Body of pancreas (tissue), 4 donors: ENCODE data around the gene MBTPS1. TPM values are rescaled to one million over a fixed set of nuclear protein-coding genes. Genes with fewer than 3 reads are reported as not detected.

Experiments
- ATAC-seq: fragments of 150-250 bp; one replicate; pipeline ENCODE4 v1.9.1; 2016
- DNase-seq, 4 donors: peaks; one replicate each; pipeline ENCODE4 v3.0.0-alpha.2; 2019
- H3K27ac ChIP-seq, 4 donors: fragments of 200-600 bp; sonication (generic); 1 replicate in 3 of 4; 2 replicates in 1 of 4; pipeline versions ENCODE4 v1.5.1 to v1.6.1; 2016 to 2019; ENCODE audit warnings: mild to moderate bottlenecking in 1 of 4, mixed read lengths in 1 of 4, moderate library complexity in 1 of 4
- H3K27me3 ChIP-seq, 2 donors: fragments of 200-600 bp; sonication (generic); one replicate each; pipeline ENCODE4 v1.6.0; 2016; ENCODE audit warnings: mild to moderate bottlenecking in 1 of 2
- H3K36me3 ChIP-seq, 2 donors: fragments of 200-600 bp; sonication (generic); replicated peaks in 1 of 2; 2 replicates each; pipeline ENCODE4 v1.5.1; 2016; ENCODE audit warnings: low read depth in 2 of 2; ENCODE audit not compliant: insufficient read depth in 1 of 2
- H3K4me1 ChIP-seq: fragments of 200-600 bp; sonication (generic); one replicate; pipeline ENCODE4 v1.6.0; 2016
- H3K4me3 ChIP-seq, 2 donors: fragments of 200-600 bp; sonication (generic); 1 replicate in 1 of 2; 2 replicates in 1 of 2; pipeline ENCODE4 v1.5.1; 2016 to 2019
- H3K9me3 ChIP-seq, 3 donors: fragments of 200-600 bp; sonication (generic); 1 replicate in 2 of 3; 2 replicates in 1 of 3; pipeline ENCODE4 v1.5.1; 2016
- CTCF ChIP-seq, 7 experiments: fragments of 450-650 bp in 4 of 7; fragments of 200-600 bp in 3 of 7; sonication (generic) in 3 of 7; IDR thresholded peaks; one replicate each; pipeline ENCODE4 v1.5.1; 2016 to 2019; ENCODE audit warnings: antibody characterized with exemption in 7 of 7
- POLR2A ChIP-seq, 3 donors: fragments of 450-650 bp; IDR thresholded peaks; one replicate each; pipeline ENCODE4 v1.6.1; 2016; ENCODE audit warnings: antibody characterized with exemption in 3 of 3, mild to moderate bottlenecking in 2 of 3
- WGBS, 2 donors: methylation state at CpG; one replicate each; pipeline ENCODE4 v1.1.5; 2017; 5-methylcytosine and 5-hydroxymethylcytosine counted together
- intact Hi-C: fragments of 100-400 bp; cut with DNase I; formaldehyde crosslinking; loops from one replicate; pipeline ENCODE4 v1.15.1; 2023
- total RNA-seq, 2 donors: library from RNA; depleted of rRNA; stranded (reverse); fragments of >200 nt; gene quantifications; one replicate each; pipeline ENCODE4 v1.1.0, GENCODE V29; 2016

The MBTPS1 gene
- total RNA-seq, 2 donors from 2014 or later: 58.9 to 75.5 TPM

GRCh38 chr16:84034516-84034915 lies 82.2 kb downstream of the MBTPS1 start:
- H3K4me1 ChIP-seq: no peaks in the 10 kb centered on the region
- H3K27me3 ChIP-seq: no peaks in the 10 kb centered on the region
- no peak for TF ChIP-seq CTCF (IDR thresholded peaks at IDR 0.05)
- no peak for TF ChIP-seq POLR2A (IDR thresholded peaks at IDR 0.05)
- intact Hi-C loops: no loop called here
- no peak overlapping the region for H3K4me3 ChIP-seq
- ATAC-seq (no peak), DNase-seq (no peak)
- no peak overlapping the region for H3K27ac ChIP-seq
- WGBS, 2 donors: 80 to 95% methylated on average over 12 of the region's 12 CpGs
- no peaks in the 10 kb centered on the region for H3K36me3 ChIP-seq
- no peaks in the 10 kb centered on the region for H3K9me3 ChIP-seq

DNA sequence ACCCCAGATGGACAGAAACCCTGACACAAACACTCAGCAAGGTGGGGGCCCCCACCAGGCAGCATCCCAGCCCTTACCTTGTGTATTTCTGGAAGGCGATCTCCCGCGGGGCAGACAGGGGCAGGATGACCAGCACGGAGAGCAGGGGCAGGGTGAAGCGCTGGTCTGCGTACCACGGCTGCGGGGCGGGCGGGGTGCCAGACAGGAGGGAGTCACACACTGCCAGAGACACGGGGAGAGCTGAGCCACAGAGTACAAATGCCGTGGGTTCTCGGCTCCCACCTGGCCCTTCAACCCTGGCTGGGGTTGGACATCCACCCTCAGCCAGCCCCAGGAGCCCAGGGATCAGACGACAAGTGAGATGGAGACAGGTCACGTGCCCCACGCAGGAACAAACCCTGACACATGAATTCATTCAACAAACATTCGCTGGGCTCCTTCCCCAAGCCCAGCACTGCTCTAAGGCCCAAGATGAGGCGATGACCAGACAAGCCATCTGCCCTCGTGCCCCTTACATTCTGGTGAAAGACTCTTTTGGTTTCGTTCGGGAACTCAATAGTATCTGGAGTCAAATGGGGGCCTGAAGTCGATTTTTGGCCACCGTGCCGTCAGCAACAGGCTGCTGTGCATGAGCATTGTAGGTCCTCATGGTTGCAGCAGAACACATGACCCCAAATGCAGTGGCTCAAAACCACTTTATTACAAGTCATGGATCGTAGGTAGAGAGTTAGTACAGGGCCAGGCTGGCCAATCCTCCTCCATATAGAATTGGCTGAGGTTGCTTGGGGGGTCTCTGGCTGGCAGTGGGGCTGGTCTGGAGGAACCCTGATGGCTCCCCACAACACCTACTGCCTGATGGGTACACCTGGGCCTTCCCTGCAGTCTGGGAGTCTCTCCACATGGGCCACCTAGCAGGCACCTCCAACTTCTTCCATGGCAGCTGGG lies 83.2 kb downstream of the MBTPS1 start:
- 68 to 76% methylated on average over 17 to 25 of the region's 25 CpGs for WGBS, 2 donors
- TF ChIP-seq CTCF (IDR thresholded peaks at IDR 0.05) (no peak), POLR2A (IDR thresholded peaks at IDR 0.05) (no peak)

DNA sequence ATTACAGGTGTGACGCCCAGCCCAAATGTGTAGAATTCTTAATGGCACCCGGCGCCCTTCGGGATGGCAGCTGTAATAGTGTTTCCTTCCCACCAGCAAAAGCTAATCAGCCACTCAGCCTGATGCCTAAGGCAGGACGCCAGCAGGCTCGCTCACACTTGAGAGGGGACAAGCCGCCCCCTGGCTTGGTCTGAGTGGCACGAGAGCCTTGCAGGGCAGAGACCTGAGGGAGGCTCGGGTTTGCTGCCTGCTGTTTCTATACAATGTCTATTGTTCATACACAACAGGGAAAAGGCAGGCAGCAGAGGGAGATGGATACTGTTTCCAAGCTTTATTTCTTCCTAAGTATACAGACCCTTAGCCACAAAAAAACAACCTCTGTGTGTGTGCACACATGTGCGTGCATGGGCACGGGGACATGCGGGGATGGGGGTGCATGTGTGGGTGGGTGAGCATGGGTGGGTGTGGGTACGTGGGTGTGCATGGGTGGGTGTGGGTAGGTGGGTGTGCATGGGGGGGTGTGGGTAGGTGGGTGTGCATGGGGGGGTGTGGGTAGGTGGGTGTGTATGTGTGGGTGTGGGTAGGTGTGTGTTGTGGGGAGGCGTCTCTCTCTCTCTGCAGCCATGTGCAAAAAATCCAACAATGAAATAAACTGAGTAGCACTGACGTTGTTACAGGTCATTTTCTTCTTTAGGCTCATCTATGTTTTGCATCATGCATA lies 84.1 kb downstream of the MBTPS1 start:
- WGBS, 2 donors: 66% methylated on average over 12 to 14 of the region's 15 CpGs
- intact Hi-C loops: no loop called here
- DNase-seq: no peak

More for the DNA sequence above, 83.2 kb downstream of the MBTPS1 start:
- Histone ChIP-seq H3K27ac (no peak overlapping the region), H3K4me1 (no peaks in the 10 kb centered on the region), H3K9me3 (no peaks in the 10 kb centered on the region), H3K36me3 (no peaks in the 10 kb centered on the region), H3K27me3 (no peaks in the 10 kb centered on the region), H3K4me3 (no peak overlapping the region)
- DNase-seq (no peak), ATAC-seq (no peak)
- intact Hi-C loops: no loop called here

GRCh38 chr16:84031556-84031955 lies 85.2 kb downstream of the MBTPS1 start:
- DNase-seq (no peak), ATAC-seq (no peak)
- Histone ChIP-seq H3K4me3 (no peak overlapping the region), H3K36me3 (no peaks in the 10 kb centered on the region), H3K27ac (no peak overlapping the region), H3K9me3 (no peaks in the 10 kb centered on the region), H3K27me3 (no peaks in the 10 kb centered on the region), H3K4me1 (no peaks in the 10 kb centered on the region)
- intact Hi-C loops: no loop called here
- WGBS, 2 donors: 86 to 92% methylated on average over 8 to 17 of the region's 17 CpGs
- TF ChIP-seq POLR2A (IDR thresholded peaks at IDR 0.05): no peak
- TF ChIP-seq CTCF (IDR thresholded peaks at IDR 0.05): no peak

More for the DNA sequence above, 84.1 kb downstream of the MBTPS1 start:
- Histone ChIP-seq H3K27ac (no peak overlapping the region), H3K4me1 (no peaks in the 10 kb centered on the region), H3K4me3 (no peak overlapping the region), H3K36me3 (no peaks in the 10 kb centered on the region), H3K27me3 (no peaks in the 10 kb centered on the region), H3K9me3 (no peaks in the 10 kb centered on the region)
- TF ChIP-seq POLR2A (IDR thresholded peaks at IDR 0.05) (no peak), CTCF (IDR thresholded peaks at IDR 0.05) (no peak)
- no peak for ATAC-seq
